Neuronal stem cell (in vitro differentiated cells): ENCODE measurements around the gene CEND1.

Experiments used
- DNase-seq: peaks from one replicate; pipeline ENCODE4 v3.0.0-alpha.2; 2013; ENCODE audit warnings: low spot score
- H2AFZ ChIP-seq: one replicate; pipeline ENCODE4 v1.6.1; 2013; ENCODE audit warnings: mild to moderate bottlenecking, low read length, inconsistent platforms
- H2AK5ac ChIP-seq: 2 replicates; pipeline ENCODE4 v1.6.1; 2013; ENCODE audit warnings: low read depth, mild to moderate bottlenecking, inconsistent platforms, low read length, moderate library complexity, mixed read lengths
- H2BK120ac ChIP-seq: 2 replicates; pipeline ENCODE4 v1.6.1; 2013; ENCODE audit warnings: low read depth, mild to moderate bottlenecking, inconsistent platforms, low read length, moderate library complexity, mixed read lengths
- H2BK12ac ChIP-seq: one replicate; pipeline ENCODE4 v1.6.1; 2013; ENCODE audit warnings: low read length, inconsistent platforms
- H2BK15ac ChIP-seq: 2 replicates; pipeline ENCODE4 v1.6.1; 2013; ENCODE audit warnings: mild to moderate bottlenecking, low read length, inconsistent platforms, mixed read lengths
- H2BK5ac ChIP-seq: one replicate; pipeline ENCODE4 v1.6.1; 2013; ENCODE audit warnings: inconsistent platforms, mild to moderate bottlenecking, low read length, moderate library complexity
- H3K14ac ChIP-seq: one replicate; pipeline ENCODE4 v1.6.1; 2013; ENCODE audit warnings: low read length, inconsistent platforms
- H3K18ac ChIP-seq: 2 replicates; pipeline ENCODE4 v1.6.1; 2013; ENCODE audit warnings: low read length, inconsistent platforms
- H3K23ac ChIP-seq: 2 replicates; pipeline ENCODE4 v1.6.1; 2013; ENCODE audit warnings: low read depth, mild to moderate bottlenecking, mixed read lengths, low read length, inconsistent platforms; ENCODE audit not compliant: poor library complexity
- H3K27ac ChIP-seq: replicated peaks from 3 replicates; pipeline ENCODE4 v1.5.1; 2013; ENCODE audit warnings: low read length, inconsistent platforms
- H3K27me3 ChIP-seq, 3 experiments: 2 replicates each; pipeline ENCODE4 v1.6.1; 2013; ENCODE audit warnings: low read length in 3 of 3, mild to moderate bottlenecking in 2 of 3, inconsistent platforms in 1 of 3, low read depth in 1 of 3, mixed read lengths in 1 of 3, moderate library complexity in 1 of 3; ENCODE audit not compliant: control insufficient read depth in 3 of 3, insufficient read depth in 3 of 3
- H3K36me3 ChIP-seq, 2 donors: replicated peaks in 1 of 2; 2 replicates each; pipeline ENCODE4 v1.6.1; 2013; ENCODE audit warnings: low read length in 2 of 2; ENCODE audit not compliant: control insufficient read depth in 2 of 2, insufficient read depth in 2 of 2
- H3K4ac ChIP-seq: 2 replicates; pipeline ENCODE4 v1.6.1; 2013; ENCODE audit warnings: inconsistent platforms, mild to moderate bottlenecking, low read length, moderate library complexity
- H3K4me1 ChIP-seq, 2 donors: 1 replicate in 1 of 2; 2 replicates in 1 of 2; pipeline ENCODE4 v1.6.1; 2013; ENCODE audit warnings: low read length in 2 of 2, low read depth in 1 of 2; ENCODE audit not compliant: control insufficient read depth in 2 of 2, insufficient read depth in 1 of 2
- H3K4me2 ChIP-seq: one replicate; pipeline ENCODE4 v1.6.1; 2013; ENCODE audit warnings: mild to moderate bottlenecking, low read length, inconsistent platforms; ENCODE audit not compliant: insufficient read depth, poor library complexity, severe bottlenecking
- H3K4me3 ChIP-seq, 2 donors: 2 replicates each; pipeline ENCODE4 v1.5.1; 2013; ENCODE audit warnings: low read length in 2 of 2, mild to moderate bottlenecking in 2 of 2, inconsistent platforms in 1 of 2, moderate library complexity in 1 of 2
- H3K79me1 ChIP-seq: one replicate; pipeline ENCODE4 v1.6.1; 2013; ENCODE audit warnings: low read depth, mild to moderate bottlenecking, inconsistent platforms, low read length, moderate library complexity
- H3K9ac ChIP-seq: one replicate; pipeline ENCODE4 v1.6.1; 2013; ENCODE audit warnings: mild to moderate bottlenecking, low read depth, low read length, inconsistent platforms; ENCODE audit not compliant: poor library complexity
- H3K9me3 ChIP-seq, 2 donors: replicated peaks in 1 of 2; 2 replicates each; pipeline versions ENCODE3 to v1.6.1; 2013; ENCODE audit warnings: low read length in 2 of 2, mild to moderate bottlenecking in 2 of 2, inconsistent platforms in 1 of 2, low read depth in 1 of 2, mixed read lengths in 1 of 2, moderate library complexity in 1 of 2; ENCODE audit not compliant: control insufficient read depth in 2 of 2, insufficient read depth in 1 of 2
- H4K8ac ChIP-seq: one replicate; pipeline ENCODE4 v1.6.1; 2013; ENCODE audit warnings: low read depth, mild to moderate bottlenecking, inconsistent platforms, low read length, moderate library complexity
- H4K91ac ChIP-seq: one replicate; pipeline ENCODE4 v1.6.1; 2013; ENCODE audit warnings: low read length, low read depth, mild to moderate bottlenecking, inconsistent platforms; ENCODE audit not compliant: poor library complexity
- WGBS, 2 donors: extraction: QIAGEN DNeasy Blood & Tissue Kit; methylation state at CpG; one replicate each; pipeline ENCODE4 v1.1.7; 2013; ENCODE audit warnings: missing lambda C conversion rate in 2 of 2, mixed read lengths in 1 of 2; ENCODE audit not compliant: insufficient read length in 2 of 2, insufficient replicate concordance in 1 of 2; ENCODE audit errors: extremely low coverage in 2 of 2; 5-methylcytosine and 5-hydroxymethylcytosine counted together

Gene CEND1

DNA sequence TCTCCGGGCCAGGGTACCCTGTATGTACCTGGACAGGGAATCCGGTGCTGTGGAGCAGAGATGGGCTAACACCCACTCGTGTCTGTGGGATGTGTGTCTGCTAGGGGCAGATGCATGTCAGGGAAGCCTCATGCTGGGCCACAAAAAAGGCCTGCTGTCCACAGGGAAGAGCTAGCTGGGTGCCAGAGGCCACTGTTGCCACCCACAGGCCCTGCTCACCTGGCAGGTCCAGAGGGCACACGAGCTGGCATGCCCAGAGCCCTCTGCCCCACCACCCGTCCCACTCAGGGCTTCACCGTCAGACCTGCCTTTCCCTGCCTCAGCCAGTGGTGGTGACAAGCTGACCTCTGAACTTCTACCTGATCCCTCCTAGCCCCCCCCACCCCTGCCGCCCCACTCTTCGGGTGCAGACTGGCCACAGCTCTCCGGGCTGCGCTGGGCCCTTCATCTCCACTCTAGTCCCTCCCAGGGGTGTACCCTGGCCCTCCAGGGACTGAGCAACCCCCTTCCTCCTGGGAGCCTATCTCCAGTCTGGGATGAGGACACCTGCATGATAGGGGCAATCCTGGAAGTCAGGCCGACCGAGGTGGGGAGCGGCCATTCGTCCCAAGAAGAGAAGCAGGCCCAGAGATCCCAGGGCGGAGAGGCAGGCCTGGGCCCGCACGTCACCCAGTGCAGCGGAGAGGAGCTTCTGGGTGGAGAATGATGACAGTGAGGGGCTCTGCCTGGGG is 6.8 kb upstream of the CEND1 start:
- H3K9me3 ChIP-seq = no peaks in the 10 kb centered on the region
- H2BK5ac ChIP-seq = no peak overlapping the region
- no peak overlapping the region for H2BK12ac ChIP-seq
- no peaks in the 10 kb centered on the region for H3K27me3 ChIP-seq
- H3K9ac ChIP-seq = peak overlapping the region; percentile 89
- peak overlapping the region; percentile 16 for H2BK120ac ChIP-seq
- peaks cover 28 to 60% of the 10 kb centered on the region in 2 donors for H3K36me3 ChIP-seq
- peak overlapping the region; percentile 61 for H3K14ac ChIP-seq
- peak overlapping the region; percentile 86 for H3K27ac ChIP-seq
- peaks cover 10 to 15% of the 10 kb centered on the region in 2 donors for H3K4me1 ChIP-seq
- no peak for DNase-seq
- WGBS, 2 donors = no CpG with 5 or more reads among the region's 18 CpGs
- no peak overlapping the region for H2AFZ ChIP-seq
- peaks cover 22% of the 10 kb centered on the region for H3K79me1 ChIP-seq
- no peak overlapping the region for H4K8ac ChIP-seq
- peak overlapping the region; percentile 92 for H3K4me2 ChIP-seq
- H4K91ac ChIP-seq = no peak overlapping the region
- H2AK5ac ChIP-seq = peak overlapping the region; percentile 89
- H3K18ac ChIP-seq = peak overlapping the region; percentile 66
- peak overlapping the region; percentile 76 for H3K23ac ChIP-seq
- H3K4me3 ChIP-seq = peak overlapping the region; percentile 99 to 100
- H2BK15ac ChIP-seq = peak overlapping the region; percentile 87
- peak overlapping the region; percentile 70 for H3K4ac ChIP-seq

DNA sequence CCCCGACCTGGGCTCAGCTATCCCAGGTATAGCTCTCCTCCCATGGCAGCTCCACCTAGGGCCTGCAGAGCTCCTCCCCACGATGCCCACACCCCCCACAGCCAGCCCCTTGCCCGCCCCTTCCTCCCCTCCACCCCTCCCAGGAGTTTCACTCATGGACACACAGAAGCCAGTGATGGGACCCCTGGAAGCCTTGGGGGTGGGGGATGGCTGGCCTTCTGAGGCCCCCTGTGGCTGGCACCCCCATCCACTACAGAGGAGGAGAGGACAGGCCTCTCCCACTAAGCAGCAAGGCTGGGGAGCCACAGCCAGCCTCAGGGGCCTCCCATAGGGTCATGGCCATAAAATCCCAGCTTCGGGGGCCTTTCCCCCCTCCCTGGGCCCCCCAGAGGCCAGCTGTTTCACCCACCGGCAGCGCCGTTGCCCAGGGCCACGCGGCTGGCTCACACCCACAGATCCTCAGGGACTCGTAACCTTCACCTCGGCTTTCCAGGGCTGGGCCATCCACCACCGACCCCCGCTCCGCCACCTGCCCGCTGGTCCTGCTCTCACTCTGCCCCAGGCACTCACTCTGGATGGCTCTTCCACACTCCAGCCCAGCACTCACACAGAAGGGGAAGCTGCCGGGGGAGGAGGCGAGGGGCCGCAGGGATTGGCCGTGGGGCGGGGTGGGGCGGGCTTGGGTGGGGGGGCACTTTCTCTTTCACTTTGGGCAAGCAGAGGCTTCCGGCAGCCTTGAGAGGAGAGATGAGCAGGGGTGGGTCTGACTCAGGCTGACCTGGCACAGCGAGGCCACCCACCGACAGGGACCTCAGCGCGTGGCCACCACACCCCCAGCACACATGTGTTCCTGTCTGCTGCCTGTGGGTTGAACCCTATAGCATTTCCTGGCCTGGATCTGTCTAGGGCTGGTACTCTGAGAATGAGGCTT is 6.0 kb upstream of the CEND1 start:
- H2BK5ac ChIP-seq = peak overlapping the region; percentile 10
- H3K18ac ChIP-seq = peak overlapping the region; percentile 85
- H3K4ac ChIP-seq = peak overlapping the region; percentile 70
- WGBS, 2 donors = no CpG with 5 or more reads among the region's 26 CpGs
- no peak overlapping the region for H4K8ac ChIP-seq
- no peak overlapping the region for H2BK12ac ChIP-seq
- peak overlapping the region; percentile 16 for H2BK120ac ChIP-seq
- H3K4me1 ChIP-seq = peaks cover 12 to 15% of the 10 kb centered on the region in 2 donors
- peak overlapping the region; percentile 92 for H3K4me2 ChIP-seq
- no peaks in the 10 kb centered on the region for H3K9me3 ChIP-seq
- peaks cover 24% of the 10 kb centered on the region for H3K79me1 ChIP-seq
- H3K23ac ChIP-seq = peak overlapping the region; percentile 76
- peak overlapping the region; percentile 89 for H2AK5ac ChIP-seq
- no peaks in the 10 kb centered on the region for H3K27me3 ChIP-seq
- peaks cover 22 to 60% of the 10 kb centered on the region in 2 donors for H3K36me3 ChIP-seq
- peak overlapping the region; percentile 85 for H3K9ac ChIP-seq
- H2AFZ ChIP-seq = no peak overlapping the region
- peak overlapping the region; percentile 89 for H2BK15ac ChIP-seq
- H3K27ac ChIP-seq = peak overlapping the region; percentile 45
- DNase-seq = no peak
- H3K14ac ChIP-seq = peak overlapping the region; percentile 98
- peak overlapping the region in 1 of 2 donors; percentile 99 for H3K4me3 ChIP-seq
- no peak overlapping the region for H4K91ac ChIP-seq

DNA sequence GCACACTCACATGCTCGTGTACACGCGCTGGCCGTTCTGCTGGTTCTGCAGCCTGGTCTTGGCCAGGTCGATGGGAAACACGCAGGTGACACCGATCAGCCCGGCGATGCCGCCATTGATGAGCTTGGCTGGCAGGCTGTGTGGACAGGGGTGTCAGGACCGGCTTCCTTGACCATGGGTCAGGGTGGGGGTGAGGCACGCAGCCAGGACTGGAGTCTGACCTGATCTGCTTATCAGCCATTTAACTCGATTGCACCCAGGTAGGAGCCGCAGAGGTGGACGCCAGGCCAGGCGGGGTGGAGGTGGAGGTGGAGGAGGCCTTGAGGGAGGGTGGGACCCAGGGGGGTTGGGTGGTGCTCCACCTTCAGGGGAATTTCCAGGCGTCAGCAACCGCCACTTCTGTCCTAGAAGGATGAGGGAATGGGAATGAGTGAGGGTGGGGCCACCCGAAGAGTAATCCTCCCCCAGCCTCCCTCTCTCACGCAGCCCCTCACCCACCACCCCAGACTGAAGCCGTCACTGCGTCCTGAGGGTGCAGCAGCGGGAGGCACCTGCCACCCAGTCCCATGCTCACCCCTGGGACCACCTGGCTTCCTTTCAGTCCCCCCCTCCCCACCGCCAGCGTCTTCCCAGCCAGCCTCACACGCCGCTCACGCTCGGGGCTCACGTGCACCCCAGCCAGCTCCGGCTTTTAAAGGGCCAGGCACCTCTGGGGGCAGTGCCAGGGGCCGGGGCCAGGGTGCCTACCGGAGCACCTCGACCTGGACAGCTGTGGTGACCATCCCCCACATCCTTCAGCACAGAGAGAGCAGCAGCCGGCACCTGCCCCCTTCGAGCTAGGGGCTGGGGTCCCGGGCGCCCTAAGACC is 5.1 kb upstream of the CEND1 start:
- no peaks in the 10 kb centered on the region for H3K9me3 ChIP-seq
- no peak overlapping the region for H4K91ac ChIP-seq
- H3K36me3 ChIP-seq = peaks cover 19 to 51% of the 10 kb centered on the region in 2 donors
- H3K4ac ChIP-seq = no peak overlapping the region
- peak overlapping the region; percentile 11 for H3K4me2 ChIP-seq
- no peak overlapping the region for H3K4me3 ChIP-seq
- no CpG with 5 or more reads among the region's 38 CpGs for WGBS, 2 donors
- no peak overlapping the region for H2AFZ ChIP-seq
- no peak overlapping the region for H2BK120ac ChIP-seq
- H3K23ac ChIP-seq = peak overlapping the region; percentile 95
- no peak overlapping the region for H4K8ac ChIP-seq
- no peak overlapping the region for H2BK15ac ChIP-seq
- H3K9ac ChIP-seq = peak overlapping the region; percentile 70
- peak overlapping the region; percentile 41 for H2BK12ac ChIP-seq
- peak overlapping the region; percentile 82 for H2BK5ac ChIP-seq
- H3K27me3 ChIP-seq = no peaks in the 10 kb centered on the region
- H3K18ac ChIP-seq = peak overlapping the region; percentile 64
- H3K14ac ChIP-seq = peak overlapping the region; percentile 38
- peaks cover 24% of the 10 kb centered on the region for H3K79me1 ChIP-seq
- DNase-seq = no peak
- peak overlapping the region; percentile 10 for H2AK5ac ChIP-seq
- H3K27ac ChIP-seq = no peak overlapping the region
- H3K4me1 ChIP-seq = peaks cover 15 to 16% of the 10 kb centered on the region in 2 donors
